HEK293 (cell line): ENCODE data around the gene AKAP6.

Experiments used
- ZNF132 ChIP-seq: fragments of 450-650 bp; formaldehyde crosslinking; IDR thresholded peaks from 2 replicates; pipeline ENCODE4 v1.5.1; 2017; ENCODE audit warnings: missing biosample characterization, missing genetic modification characterization, borderline replicate concordance
- TF ChIP-seq, protein P1 (sequence below): fragments of 450-650 bp; formaldehyde crosslinking; IDR thresholded peaks from 2 replicates; pipeline ENCODE4 v1.5.1; 2016; ENCODE audit warnings: missing biosample characterization, missing genetic modification characterization
- TF ChIP-seq, protein P2 (sequence below): fragments of 450-650 bp; formaldehyde crosslinking; IDR thresholded peaks from 2 replicates; pipeline ENCODE4 v1.5.1; 2016; ENCODE audit warnings: missing biosample characterization, missing genetic modification characterization, borderline replicate concordance
- TF ChIP-seq, protein P3 (sequence below): fragments of 450-650 bp; formaldehyde crosslinking; IDR thresholded peaks from 2 replicates; pipeline ENCODE4 v1.5.1; 2016; ENCODE audit warnings: missing biosample characterization, missing genetic modification characterization

DNA sequence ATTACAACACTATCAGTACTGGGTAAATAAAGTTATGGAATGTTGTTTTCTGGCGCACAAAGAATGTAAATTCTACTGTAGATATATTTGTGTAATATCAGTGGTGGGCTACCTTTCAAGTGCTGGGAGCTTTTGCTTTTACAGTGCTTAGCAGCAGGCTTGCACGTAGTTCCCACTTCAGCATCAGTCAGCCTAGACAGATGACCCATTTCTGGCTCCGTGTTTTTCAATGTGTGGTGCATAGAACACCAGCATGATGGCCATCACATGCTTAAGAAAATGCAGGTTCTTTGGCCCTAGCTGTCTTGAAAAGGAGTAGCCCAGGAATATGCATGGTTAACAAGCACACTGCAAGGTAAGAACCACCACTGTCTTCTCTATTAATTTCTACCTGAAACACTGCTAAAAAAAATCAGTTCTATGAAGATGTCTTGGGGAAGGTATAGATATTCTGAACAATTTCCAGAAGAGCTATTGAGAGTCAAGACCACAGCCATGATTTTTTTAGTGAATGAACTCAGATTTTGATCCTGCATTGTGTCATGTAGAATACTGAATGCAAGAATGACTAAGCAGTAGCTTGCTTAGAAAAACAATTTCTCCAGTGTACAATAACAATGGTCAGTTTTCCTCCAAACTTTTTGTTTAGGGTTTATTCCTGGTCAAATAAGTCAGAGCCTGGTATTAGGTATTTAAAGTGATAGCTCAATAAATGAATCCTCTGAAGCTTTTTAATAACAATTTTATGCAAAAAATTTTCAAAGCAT lies 195.7 kb downstream of the AKAP6 start:
- TF ChIP-seq, protein P1, sequence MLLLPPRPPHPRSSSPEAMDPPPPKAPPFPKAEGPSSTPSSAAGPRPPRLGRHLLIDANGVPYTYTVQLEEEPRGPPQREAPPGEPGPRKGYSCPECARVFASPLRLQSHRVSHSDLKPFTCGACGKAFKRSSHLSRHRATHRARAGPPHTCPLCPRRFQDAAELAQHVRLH (tag by site-specific recombination), result no peak
- TF ChIP-seq ZNF132, result no peak
- TF ChIP-seq, protein P2, sequence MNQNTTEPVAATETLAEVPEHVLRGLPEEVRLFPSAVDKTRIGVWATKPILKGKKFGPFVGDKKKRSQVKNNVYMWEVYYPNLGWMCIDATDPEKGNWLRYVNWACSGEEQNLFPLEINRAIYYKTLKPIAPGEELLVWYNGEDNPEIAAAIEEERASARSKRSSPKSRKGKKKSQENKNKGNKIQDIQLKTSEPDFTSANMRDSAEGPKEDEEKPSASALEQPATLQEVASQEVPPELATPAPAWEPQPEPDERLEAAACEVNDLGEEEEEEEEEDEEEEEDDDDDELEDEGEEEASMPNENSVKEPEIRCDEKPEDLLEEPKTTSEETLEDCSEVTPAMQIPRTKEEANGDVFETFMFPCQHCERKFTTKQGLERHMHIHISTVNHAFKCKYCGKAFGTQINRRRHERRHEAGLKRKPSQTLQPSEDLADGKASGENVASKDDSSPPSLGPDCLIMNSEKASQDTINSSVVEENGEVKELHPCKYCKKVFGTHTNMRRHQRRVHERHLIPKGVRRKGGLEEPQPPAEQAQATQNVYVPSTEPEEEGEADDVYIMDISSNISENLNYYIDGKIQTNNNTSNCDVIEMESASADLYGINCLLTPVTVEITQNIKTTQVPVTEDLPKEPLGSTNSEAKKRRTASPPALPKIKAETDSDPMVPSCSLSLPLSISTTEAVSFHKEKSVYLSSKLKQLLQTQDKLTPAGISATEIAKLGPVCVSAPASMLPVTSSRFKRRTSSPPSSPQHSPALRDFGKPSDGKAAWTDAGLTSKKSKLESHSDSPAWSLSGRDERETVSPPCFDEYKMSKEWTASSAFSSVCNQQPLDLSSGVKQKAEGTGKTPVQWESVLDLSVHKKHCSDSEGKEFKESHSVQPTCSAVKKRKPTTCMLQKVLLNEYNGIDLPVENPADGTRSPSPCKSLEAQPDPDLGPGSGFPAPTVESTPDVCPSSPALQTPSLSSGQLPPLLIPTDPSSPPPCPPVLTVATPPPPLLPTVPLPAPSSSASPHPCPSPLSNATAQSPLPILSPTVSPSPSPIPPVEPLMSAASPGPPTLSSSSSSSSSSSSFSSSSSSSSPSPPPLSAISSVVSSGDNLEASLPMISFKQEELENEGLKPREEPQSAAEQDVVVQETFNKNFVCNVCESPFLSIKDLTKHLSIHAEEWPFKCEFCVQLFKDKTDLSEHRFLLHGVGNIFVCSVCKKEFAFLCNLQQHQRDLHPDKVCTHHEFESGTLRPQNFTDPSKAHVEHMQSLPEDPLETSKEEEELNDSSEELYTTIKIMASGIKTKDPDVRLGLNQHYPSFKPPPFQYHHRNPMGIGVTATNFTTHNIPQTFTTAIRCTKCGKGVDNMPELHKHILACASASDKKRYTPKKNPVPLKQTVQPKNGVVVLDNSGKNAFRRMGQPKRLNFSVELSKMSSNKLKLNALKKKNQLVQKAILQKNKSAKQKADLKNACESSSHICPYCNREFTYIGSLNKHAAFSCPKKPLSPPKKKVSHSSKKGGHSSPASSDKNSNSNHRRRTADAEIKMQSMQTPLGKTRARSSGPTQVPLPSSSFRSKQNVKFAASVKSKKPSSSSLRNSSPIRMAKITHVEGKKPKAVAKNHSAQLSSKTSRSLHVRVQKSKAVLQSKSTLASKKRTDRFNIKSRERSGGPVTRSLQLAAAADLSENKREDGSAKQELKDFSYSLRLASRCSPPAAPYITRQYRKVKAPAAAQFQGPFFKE, result no peak
- TF ChIP-seq, protein P3, sequence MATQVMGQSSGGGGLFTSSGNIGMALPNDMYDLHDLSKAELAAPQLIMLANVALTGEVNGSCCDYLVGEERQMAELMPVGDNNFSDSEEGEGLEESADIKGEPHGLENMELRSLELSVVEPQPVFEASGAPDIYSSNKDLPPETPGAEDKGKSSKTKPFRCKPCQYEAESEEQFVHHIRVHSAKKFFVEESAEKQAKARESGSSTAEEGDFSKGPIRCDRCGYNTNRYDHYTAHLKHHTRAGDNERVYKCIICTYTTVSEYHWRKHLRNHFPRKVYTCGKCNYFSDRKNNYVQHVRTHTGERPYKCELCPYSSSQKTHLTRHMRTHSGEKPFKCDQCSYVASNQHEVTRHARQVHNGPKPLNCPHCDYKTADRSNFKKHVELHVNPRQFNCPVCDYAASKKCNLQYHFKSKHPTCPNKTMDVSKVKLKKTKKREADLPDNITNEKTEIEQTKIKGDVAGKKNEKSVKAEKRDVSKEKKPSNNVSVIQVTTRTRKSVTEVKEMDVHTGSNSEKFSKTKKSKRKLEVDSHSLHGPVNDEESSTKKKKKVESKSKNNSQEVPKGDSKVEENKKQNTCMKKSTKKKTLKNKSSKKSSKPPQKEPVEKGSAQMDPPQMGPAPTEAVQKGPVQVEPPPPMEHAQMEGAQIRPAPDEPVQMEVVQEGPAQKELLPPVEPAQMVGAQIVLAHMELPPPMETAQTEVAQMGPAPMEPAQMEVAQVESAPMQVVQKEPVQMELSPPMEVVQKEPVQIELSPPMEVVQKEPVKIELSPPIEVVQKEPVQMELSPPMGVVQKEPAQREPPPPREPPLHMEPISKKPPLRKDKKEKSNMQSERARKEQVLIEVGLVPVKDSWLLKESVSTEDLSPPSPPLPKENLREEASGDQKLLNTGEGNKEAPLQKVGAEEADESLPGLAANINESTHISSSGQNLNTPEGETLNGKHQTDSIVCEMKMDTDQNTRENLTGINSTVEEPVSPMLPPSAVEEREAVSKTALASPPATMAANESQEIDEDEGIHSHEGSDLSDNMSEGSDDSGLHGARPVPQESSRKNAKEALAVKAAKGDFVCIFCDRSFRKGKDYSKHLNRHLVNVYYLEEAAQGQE (tag by site-specific recombination), result no peak
